Stimulated activated CD4-positive, alpha-beta T cell treated with anti-CD3 and anti-CD28 coated beads, Interleukin-1b, Interleukin-23, amount 100 ng/mL, for 4 hours (primary cell): ENCODE results near the gene DHDH.
"Not testable (repeated sequence)": the region's sequence is repeated elsewhere in the genome, so short reads cannot be mapped to it uniquely, and the experiment has no call there.

Source experiments
- DNase-seq, 2 donors: peaks; one replicate each; pipeline ENCODE4 v3.0.0-alpha.2; 2020; ENCODE audit warnings: low read depth in 2 of 2

Gene DHDH

DNA sequence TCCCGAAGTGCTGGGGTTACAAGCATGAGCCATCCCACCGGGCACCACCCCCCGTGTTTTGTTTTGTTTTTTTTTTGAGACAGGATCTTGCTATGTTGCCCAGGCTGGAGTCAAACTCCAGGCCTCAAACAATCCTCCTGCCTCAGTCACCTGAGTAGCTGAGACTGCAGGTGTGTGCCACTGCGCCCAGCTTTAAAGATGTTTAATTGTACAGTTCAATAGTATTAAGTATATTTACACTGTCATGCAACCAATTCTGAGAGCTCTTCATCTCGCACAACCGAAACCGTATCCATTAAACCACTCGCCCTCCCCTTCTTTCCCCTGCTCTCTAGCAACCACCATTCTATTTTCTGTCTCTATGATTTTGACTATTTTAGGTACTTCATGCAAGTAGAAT lies 17.7 kb upstream of the DHDH start:
- no peak for DNase-seq

DNA sequence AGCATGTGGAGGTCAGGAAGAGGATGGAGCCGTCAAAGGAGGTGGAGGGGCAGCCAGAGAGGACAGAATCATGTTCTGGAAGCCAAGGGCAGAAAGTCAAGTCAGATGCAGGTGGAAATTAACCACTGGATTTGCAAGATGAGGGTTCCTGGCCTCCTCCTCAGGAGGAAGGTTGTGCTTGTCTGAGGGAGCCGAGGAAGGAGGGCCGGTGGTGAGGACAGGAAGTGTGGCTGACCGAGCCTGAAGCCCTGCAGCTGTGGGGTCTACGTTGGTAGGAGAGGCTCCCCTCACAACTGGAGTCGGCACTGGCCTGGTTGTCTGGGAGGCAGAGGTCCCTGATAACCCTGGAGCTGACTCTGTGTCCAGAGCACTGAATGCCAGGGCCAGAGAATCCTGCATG lies 15.4 kb upstream of the DHDH start:
- no peak for DNase-seq

DNA sequence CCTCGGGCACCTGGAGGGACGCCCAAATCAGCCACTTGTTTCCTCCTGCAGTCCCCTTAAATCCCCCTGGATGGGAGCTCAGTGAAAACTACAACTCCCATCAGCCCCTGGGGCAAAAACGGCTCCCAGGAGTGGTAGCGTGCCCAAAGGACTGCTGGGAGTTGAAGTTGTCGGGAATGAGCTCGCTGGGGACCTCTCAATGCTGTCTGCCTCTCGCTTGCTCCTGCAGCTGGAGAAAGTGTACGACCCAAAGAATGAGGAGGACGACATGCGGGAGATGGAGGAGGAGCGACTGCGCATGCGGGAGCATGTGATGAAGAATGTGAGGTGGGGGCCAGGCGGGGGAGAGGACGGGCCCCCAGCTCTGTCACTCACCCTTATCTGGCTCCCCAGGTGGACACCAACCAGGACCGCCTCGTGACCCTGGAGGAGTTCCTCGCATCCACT lies 14.7 kb upstream of the DHDH start:
- no peak for DNase-seq

DNA sequence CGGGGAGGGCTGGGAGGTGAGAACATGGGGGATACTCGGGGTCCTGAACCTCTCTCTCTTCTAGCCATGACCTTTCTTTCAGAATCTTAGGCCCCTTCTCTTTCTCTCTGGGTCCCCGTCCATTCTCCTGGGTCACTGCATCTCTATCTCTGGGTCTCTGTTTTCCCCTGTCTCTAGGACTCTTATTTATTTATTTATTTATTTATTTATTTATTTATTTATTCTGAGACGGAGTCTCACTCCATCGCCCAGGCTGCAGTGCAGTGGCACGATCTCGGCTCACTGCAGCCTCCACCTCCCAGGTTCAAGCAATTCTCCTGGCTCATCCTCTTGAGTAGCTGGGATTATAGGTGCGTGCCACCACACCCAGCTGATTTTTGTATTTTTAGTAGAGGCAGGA lies 14.2 kb upstream of the DHDH start:
- not testable (repeated sequence) for DNase-seq

DNA sequence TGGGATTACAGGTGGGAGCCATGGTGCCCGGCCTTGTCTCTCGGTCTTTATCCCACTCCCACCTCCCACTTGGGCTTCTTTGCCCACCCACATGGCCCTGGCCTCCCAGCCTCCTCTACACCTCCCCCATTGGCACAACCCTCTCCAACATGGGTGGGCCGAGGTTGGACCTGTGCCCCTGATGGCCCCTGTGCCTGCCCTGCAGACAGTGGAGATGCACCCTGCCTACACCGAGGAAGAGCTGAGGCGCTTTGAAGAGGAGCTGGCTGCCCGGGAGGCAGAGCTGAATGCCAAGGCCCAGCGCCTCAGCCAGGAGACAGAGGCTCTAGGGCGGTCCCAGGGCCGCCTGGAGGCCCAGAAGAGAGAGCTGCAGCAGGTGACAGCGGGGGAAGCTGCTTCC lies 12.6 kb upstream of the DHDH start:
- DNase-seq, result no peak

DNA sequence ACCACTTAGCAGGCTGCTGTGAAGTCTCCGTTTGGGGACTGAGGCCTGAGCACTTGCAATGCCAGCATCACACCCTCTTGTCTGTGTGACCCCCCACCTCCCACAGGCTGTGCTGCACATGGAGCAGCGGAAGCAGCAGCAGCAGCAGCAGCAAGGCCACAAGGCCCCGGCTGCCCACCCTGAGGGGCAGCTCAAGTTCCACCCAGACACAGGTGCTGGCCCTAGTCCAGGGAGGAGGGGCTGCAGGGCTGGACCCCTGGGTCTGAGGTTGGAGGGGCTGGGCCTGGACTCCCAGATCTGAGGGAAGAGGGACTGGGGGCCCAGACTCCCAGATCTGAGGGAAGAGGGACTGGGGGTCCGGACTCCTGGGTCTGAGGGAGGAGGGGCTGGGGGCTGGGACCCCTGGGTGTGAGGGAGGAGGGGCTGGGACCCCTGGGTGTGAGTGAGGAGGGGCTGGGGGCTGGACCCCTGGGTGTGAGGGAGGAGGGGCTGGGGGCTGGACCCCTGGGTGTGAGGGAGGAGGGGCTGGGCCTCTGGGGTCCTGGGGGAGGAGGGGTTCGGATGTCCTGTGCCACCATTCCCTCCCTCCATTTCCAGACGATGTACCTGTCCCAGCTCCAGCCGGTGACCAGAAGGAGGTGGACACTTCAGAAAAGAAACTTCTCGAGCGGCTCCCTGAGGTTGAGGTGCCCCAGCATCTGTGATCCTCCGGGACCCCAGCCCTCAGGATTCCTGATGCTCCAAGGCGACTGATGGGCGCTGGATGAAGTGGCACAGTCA lies 11.6 kb upstream of the DHDH start:
- no peak for DNase-seq

DNA sequence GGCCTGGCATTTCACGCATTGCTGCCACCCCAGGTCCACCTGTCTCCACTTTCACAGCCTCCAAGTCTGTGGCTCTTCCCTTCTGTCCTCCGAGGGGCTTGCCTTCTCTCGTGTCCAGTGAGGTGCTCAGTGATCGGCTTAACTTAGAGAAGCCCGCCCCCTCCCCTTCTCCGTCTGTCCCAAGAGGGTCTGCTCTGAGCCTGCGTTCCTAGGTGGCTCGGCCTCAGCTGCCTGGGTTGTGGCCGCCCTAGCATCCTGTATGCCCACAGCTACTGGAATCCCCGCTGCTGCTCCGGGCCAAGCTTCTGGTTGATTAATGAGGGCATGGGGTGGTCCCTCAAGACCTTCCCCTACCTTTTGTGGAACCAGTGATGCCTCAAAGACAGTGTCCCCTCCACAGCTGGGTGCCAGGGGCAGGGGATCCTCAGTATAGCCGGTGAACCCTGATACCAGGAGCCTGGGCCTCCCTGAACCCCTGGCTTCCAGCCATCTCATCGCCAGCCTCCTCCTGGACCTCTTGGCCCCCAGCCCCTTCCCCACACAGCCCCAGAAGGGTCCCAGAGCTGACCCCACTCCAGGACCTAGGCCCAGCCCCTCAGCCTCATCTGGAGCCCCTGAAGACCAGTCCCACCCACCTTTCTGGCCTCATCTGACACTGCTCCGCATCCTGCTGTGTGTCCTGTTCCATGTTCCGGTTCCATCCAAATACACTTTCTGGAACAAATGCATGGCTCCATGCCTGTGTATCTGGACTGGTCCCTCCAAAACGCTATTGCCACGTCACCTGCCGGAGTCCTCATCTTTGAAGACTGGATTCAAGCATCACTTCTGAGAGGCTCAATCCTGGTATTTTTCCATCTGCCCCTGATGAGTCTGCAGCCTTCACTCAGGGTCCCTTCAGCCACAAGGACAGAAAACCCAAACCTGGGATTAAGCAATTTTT lies 10.7 kb upstream of the DHDH start:
- DNase-seq, result no peak

DNA sequence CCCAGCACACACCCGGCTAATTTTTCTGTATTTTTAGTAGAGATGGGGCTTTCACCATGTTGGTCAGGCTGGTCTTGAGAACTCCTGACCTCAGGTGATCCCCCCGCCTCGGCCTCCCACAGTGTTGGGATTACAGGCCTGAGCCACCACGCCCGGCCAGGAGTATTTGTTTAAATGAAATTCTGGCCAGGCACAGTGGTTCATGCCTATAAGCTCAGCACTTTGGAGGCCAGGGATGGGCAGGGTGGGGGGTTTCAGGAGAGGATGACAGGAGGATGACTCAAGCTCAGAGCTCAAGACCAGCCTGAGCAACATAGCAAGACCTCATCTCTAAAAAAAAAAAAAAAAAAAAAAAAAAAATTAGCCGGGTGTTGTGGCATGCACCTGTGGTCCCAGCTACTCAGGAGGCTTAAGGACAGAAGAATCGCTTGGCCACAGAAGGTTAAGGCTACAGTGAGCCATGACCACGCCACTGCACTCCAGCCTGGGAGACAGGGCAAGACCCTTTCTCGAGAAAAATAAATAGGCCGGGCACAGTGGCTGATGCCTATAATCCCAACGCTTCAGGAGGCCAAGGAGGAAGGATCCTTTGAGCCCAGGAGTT lies 8.2 kb upstream of the DHDH start:
- DNase-seq, result no peak

DNA sequence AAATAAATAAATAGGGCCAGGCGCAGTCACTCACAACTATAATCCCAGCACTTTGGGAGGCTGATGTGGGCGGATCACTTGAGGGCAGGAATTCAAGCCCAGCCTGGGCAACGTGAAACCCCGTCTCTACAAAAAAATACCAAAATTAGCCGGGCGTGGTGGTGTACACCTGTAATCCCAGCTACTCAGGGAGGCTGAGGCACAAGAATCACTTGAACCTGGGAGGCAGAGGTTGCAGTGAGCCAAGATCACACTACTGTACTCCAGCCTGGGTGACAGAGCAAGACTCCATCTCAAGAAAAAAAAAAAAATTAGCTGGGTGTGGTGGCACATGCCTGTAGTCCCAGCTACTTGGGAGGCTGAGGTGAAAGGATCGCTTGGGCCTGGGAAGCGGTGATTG lies 7.6 kb upstream of the DHDH start:
- DNase-seq, result not testable (repeated sequence)

DNA sequence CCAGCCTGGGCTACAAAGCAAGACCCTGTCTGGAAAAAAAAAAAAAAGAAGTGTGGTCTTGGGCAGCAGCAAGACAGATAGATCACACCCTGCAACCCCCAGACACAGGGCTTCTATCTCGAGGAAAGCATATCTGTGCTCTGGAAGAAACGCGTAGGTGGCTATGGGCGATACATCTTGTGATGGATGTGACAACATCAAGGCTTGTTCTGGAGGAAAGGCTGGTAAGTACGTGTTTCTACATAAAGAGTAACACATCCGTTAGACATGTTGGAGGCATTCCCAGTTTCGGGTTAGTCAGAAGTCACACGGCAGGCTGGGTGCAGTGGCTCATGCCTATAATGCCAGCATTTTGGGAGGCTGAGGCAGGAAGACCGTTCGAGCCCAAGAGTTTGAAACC lies 6.6 kb upstream of the DHDH start:
- no peak for DNase-seq

DNA sequence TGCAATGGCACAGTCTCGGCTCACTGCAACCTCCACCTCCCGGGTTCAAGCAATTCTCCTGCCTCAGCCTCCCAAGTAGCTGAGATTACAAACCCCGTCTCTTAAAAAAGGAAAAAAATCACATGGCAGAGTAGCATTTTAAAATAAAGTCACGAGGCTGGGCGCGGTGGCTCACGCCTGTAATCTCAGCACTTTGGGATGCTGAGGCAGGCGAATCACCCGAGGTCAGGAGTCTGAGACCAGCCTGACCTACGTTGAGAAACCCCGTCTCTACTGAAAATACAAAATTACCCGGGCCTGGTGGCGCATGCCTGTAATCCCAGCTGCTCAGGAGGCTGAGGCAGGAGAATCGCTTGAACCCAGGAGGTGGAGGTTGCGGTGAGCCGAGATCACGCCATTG lies 5.8 kb upstream of the DHDH start:
- DNase-seq, result not testable (repeated sequence)

DNA sequence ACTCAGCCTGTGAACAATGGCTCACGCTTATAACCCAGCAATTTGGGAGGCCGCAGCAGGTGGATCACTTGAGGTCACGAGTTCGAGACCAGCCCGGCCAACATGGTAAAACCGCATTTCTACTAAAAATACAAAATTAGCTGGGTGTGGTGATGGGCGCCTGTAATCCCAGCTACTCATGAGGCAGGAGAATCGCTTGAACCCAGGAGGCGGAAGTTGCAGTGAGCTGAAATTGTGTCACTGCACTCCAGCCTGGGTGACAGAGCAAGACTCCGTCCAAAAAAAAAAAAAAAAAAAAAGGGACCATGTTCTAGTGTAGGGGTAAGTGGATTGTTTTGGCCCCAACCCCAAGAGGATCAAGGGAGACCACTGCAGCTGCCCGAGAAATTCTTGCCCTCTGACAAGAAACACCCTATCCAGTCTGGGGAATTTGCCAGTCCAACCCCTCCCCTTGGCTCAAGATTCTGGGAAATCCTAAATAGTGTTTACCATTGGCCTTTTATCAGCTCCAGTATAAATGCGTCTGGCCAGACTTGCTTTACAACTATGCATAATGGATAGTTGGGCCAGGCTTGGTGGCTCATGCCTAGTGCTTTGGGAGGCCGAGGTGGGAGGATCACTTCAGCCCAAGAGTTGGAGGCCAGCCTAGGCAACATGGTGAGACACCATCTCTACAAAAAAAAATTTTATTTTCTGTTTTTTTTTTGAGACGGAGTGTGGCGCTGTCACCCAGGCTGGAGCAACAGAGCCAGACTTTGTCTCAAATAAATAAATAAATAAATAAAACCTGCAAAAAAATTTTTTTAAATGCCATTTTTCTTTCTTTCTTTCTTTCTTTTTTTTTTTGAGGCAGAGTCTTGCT lies 5.1 kb upstream of the DHDH start:
- DNase-seq, result no peak

DNA sequence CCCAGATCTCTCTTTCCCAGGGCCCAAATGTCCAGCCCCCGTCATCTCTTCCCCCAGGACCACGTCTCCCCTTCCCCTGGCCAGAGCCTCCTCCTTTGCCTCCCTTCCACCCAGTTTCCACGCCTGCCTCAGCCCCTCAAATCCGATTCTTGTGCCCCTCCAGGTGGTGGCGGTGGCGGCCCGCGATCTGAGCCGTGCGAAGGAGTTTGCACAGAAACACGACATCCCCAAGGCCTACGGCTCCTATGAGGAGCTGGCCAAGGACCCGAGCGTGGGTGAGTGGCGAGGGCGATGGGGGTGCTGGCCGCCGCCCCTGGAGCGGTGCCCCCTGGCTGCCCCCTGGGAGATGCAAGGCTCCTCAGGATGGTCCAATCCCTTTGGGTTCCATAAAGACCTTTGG lies 1.3 kb downstream of the DHDH start:
- DNase-seq, result no peak

DNA sequence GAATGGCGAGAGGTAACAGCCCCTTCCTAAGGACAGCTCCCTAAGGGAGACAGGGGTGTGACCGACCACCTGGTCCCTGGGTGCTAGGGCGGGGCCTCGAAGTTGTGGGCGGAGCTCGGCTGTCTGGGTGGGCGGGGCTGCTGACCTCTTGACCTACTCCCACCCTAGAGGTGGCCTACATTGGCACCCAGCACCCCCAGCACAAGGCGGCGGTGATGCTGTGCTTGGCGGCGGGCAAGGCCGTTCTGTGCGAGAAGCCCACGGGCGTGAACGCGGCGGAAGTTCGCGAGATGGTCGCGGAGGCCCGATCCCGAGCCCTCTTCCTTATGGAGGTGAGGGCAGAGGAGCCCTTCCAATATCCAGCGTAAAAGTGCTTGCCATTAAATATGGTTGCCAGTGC lies 2.4 kb downstream of the DHDH start:
- no peak for DNase-seq

DNA sequence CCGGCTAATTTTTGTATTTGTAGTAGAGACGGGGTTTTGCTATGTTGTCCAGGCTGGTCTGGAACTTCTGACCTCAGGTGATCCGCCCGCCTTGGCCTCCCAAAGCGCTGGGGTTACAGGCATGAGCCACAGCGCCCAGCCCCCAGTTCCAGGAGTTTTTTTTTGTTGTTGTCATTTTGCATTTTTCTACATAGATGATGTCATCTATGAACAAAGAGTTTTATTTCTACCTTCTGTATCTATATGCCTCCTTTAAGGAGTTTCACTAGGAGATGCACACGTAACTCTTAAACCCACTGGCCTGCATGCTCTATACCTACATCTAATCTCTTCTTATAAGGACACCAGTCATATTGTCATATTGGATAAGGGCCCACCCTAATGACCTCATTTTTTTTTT lies 4.8 kb downstream of the DHDH start:
- no peak for DNase-seq

DNA sequence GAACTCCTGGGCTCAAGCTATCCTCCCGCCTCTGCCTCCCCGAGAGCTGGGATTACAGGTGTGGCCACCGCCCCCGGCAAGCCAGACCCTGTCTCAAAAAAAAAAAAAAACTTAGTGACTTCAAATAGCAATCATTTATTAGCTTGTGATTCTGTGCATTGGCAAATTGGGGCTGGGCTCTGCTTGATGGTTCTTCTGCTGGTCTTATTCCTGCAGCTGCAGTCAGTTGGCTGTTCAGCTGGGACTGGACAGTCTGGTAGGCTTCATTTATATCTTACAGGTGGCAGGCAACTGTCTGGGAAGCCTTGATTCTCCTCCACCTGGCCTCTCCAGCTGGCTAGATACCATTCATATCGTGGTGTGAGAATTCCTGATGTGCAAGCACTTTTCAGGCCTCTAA lies 7.4 kb downstream of the DHDH start:
- DNase-seq, result no peak

DNA sequence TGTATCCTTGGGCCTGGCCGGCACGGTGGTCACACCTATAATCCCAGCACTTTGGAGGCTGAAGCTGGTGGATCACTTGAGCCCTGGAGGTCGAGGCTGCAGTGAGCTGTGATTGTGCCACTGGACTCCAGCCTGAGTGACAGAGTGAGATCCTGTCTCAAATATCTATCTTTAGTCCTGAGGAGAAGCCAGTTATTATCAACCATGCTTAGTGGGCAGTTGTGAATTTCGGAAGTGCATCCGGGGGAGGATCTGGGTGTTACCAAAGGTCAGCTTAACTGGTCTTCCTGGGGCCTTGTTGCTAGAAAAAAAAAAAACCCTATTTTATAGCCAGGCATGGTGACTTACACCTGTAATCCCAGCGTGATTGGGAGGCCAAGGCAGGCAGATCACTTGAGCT lies 9.6 kb downstream of the DHDH start:
- DNase-seq, result no peak

DNA sequence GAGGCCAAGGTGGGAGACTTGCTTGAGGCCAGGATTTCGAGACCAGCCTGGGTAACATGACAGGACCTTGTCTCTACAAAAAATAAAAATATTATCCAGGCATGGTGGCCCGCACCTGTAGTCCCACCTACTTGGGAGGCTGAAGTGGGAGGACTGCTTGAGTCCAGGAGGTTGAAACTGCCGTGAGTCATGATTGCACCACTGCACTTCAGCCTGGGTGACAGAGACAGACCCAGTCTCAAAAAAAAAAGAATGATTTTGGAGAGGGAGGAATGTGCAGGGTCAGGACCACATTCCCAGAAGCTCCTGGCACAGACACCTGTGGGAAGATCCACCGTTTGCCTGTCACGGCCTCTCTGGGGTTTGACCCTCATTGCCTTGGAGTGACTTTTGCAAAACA lies 11.9 kb downstream of the DHDH start:
- DNase-seq, result no peak

DNA sequence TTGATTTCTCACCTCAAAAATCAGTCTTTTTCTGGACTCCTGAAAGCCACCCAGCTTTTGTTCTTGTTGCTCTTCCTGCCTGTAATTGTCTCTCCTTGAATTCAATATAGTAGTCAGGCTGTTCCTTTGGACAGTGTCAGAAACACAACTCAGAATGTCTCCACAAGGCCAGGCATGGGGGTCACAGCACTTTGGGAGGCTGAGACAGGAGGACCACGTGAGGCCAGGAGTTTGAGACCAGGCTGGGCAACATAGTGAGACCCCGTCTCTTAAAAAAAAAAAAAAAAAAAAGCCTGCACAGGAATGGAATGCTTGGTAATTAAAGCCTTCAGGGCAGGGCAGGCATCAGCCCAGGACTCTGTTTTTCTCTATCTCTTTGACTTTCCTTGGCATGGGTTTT lies 12.3 kb downstream of the DHDH start:
- DNase-seq, result no peak

DNA sequence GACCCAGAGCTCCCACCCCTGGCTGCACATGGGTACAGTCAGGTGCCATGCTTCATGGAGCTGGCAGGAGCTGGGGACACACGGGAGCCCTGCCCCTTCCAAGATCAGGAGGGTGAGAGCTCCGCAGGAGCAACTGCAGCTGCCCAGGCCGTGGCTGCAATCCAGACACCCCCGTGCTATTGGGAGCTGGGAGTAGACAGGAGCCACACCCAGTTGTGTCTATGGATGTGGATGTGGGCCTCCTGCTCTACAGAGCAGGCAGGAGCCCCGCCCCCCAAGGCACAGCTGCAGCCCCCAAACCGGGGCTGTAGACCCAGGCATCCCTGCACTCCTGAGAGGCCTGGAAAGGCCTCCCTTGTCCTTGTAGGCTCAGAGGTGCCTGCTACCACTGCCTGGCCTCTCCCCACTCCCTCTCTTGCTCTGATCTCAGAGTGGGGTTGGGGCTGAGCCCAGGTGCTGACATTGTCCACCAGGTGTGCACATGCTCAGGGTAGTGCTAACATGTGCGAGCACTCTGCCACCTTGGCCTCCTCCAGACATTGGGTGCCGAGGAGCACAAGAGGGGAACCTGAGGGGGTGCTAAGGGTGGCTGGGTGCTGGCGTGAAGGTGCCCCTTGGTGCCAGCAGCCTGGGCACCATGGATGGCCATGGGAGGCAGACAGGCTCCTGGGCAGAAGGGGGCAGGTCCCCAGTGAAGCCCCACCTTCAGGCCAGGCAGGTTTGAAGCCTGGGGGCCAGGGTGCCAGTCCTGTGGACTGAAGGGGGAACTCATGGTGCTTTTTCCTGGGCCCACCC lies 13.2 kb downstream of the DHDH start:
- DNase-seq, result no peak

DNA sequence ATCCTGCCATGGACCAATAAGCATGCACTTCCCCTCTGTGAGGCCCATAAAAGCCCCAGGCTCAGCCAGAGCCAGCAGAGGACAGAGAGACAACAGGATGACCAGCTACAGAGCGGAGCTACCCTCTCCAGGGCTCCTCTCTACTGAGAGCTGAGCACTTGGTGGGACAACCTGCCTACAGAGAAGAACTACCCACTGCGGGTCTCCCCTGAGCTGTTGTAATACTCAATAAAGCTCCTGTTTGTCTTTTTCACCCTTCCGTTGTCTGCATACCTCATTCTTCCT lies 13.7 kb downstream of the DHDH start:
- DNase-seq, result no peak
